ENCODE measurements around the gene NTRK3.

DNA sequence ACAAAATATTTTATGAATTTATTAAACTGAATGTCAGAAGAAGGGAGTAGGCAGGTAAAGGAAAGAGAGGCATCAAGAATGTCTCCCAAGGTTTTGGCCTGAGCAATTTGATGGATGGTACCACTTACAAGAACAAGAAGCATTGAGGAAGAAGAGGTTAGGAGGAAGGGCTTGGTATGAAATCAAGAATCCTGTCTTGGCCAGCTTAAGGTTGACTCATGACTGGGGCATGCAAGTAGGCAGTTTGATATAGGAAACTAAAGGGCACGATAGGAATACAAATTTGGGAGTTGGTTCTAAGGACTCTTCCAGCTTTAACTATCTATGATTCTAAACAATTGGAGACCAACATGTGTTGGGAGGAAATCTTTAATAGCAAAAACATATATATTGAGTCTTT lies 79.1 kb downstream of the NTRK3 start:
- no peak for TF ChIP-seq POLR2A (IDR thresholded peaks at IDR 0.05; ENCODE audit: low read length)
- no peak for TF ChIP-seq GATA1 (IDR thresholded peaks at IDR 0.05; ENCODE audit: low read depth, low read length)

All from erythroblast (primary cell).